Neural progenitor cell (in vitro differentiated cells): ENCODE data around the gene ARL15.

ENCODE experiments used
- EZH2 ChIP-seq: fragments of 200-600 bp; sonication (generic); IDR thresholded peaks from 2 replicates; pipeline ENCODE4 v1.6.1; 2017; ENCODE audit warnings: antibody characterized with exemption, mild to moderate bottlenecking, moderate library complexity
- TF ChIP-seq, protein P1 (sequence below): fragments of 200-600 bp; sonication (generic); IDR thresholded peaks from 2 replicates; pipeline ENCODE4 v1.5.1; 2017; ENCODE audit warnings: antibody characterized with exemption, mild to moderate bottlenecking

DNA sequence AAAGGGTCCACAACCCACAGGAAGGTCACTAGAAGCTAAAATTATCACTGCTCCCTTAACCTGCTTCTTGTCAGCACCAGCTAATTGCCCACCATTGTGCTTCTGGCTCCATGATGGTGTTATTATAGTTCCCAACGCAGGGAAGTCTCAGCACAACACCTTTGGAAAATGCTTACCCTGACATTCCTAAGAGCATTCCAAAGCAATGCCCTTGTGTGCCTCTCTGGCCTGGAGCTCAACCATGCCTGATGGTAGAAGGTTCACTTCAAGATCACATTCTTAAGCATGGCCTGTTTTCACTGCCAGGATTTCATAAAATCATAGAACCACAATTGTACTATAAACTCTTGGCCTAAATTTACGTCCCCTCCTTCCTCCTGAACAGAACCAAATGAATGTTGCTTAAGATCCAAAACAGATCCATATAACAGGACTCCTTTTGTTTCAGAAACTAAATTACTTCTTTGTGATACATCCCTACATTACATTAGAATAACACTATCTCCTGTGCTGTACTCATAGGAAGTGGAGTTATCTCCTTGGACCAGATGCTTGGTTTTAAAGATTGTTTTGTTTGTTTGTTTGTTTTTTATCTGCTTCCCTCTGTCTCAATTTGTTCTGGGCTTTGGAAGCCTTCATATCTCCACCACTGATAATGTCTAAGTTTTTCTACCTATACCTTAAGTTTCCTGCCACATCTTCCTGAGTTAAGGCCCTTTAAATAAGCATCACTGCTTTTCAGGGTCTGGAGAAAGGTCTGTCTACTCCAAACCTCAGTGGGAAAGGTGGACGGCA is 32.1 kb downstream of the ARL15 start:
- TF ChIP-seq, protein P1, sequence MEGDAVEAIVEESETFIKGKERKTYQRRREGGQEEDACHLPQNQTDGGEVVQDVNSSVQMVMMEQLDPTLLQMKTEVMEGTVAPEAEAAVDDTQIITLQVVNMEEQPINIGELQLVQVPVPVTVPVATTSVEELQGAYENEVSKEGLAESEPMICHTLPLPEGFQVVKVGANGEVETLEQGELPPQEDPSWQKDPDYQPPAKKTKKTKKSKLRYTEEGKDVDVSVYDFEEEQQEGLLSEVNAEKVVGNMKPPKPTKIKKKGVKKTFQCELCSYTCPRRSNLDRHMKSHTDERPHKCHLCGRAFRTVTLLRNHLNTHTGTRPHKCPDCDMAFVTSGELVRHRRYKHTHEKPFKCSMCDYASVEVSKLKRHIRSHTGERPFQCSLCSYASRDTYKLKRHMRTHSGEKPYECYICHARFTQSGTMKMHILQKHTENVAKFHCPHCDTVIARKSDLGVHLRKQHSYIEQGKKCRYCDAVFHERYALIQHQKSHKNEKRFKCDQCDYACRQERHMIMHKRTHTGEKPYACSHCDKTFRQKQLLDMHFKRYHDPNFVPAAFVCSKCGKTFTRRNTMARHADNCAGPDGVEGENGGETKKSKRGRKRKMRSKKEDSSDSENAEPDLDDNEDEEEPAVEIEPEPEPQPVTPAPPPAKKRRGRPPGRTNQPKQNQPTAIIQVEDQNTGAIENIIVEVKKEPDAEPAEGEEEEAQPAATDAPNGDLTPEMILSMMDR, result no peak
- TF ChIP-seq EZH2, result no peak
